ENCODE results near the gene TNFRSF14.

Gene TNFRSF14

DNA sequence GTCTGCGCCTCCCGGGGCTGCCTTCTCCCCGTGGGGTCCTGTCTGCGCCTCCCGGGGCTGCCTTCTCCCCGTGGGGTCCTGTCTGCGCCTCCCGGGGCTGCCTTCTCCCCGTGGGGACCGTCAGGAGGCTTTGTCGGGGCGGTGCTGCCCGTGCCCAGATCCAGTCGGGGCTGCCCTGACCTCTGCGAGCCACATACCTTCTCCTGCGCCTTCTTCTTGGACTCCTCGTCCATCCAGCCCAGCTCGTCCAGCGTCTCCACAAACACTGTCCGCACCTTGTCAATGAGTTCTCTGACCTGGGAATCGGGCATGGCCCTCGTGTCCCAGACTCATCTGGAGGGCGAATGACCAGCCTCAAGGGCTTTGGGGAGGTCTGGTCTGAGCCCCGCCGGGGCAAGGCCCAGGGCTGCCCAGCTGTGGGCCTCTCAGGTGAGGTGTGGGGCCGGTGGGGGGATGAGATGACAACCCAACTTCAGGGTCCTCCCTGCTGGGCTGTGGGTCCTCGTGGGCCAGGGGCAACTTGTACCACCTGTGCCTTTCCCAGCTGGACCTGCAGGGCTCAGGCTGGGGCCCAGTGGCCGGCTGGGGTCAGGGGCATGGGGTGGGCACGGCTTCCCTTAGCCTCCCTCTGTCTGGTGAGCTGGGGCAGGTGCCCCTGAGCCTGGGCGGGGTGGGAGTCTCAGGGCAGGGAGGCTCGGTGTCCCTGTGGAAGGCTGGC, 39.8 kb downstream of the TNFRSF14 start:
- DNase-seq (ENCODE audit: insufficient read length): no peak
- FAIRE-seq: no peak
- no peak for TF ChIP-seq POLR2A (IDR thresholded peaks at IDR 0.05; ENCODE audit: low read depth, low read length)
- TF ChIP-seq POLR2AphosphoS5 (IDR thresholded peaks at IDR 0.05; ENCODE audit: low read depth, low read length): no peak
- no peak for TF ChIP-seq TAF1 (IDR thresholded peaks at IDR 0.05; ENCODE audit: borderline replicate concordance, low read depth, low read length)

- no peak for DNase-seq (ENCODE audit: insufficient read length)
- no peak for TF ChIP-seq TAF1 (IDR thresholded peaks at IDR 0.05; ENCODE audit: borderline replicate concordance, low read depth, low read length)
- FAIRE-seq: no peak
Measured at GRCh38 chr1:2596530-2597333, 40.6 kb downstream of the TNFRSF14 start.

- no peak for DNase-seq (ENCODE audit: insufficient read length)
- no peak for FAIRE-seq
- TF ChIP-seq POLR2A (IDR thresholded peaks at IDR 0.05; ENCODE audit: low read depth, low read length): no peak
- no peak for TF ChIP-seq POLR2AphosphoS5 (IDR thresholded peaks at IDR 0.05; ENCODE audit: low read depth, low read length)
- no peak for TF ChIP-seq TAF1 (IDR thresholded peaks at IDR 0.05; ENCODE audit: borderline replicate concordance, low read depth, low read length)
Measured at GRCh38 chr1:2597441-2598328, 41.5 kb downstream of the TNFRSF14 start.

DNA sequence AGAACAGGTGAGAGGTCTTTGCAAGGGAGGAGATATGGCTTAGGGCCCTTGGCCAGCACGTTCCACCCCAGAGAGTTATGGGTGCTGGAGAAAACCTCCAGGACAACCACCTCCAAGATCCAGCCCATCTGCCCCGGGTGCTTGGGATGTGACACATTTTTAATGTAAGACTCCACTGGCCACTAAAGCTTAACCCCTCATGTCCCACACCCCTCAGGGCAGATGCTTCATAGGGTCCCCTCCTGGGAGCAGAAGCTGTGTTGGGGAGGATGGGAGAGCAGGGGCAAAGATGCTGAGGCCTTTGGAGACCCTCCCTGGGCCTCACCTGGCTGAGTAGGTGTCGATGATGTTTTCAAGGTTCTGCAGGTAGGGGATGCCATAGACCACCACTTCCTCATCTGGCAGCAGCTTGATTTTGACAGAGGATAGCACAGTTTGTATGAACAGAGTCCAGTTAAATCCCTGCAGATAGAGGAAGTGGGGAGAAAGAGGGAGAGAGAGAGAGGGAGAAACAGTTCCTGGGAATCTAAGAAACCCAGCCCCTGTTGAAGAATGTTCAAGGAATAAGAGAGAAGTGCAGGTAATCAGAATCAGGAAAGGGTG, 42.3 kb downstream of the TNFRSF14 start:
- no peak for FAIRE-seq
- TF ChIP-seq POLR2A (IDR thresholded peaks at IDR 0.05; ENCODE audit: low read depth, low read length) (no peak), POLR2AphosphoS5 (IDR thresholded peaks at IDR 0.05; ENCODE audit: low read depth, low read length) (no peak), TAF1 (IDR thresholded peaks at IDR 0.05; ENCODE audit: borderline replicate concordance, low read depth, low read length) (no peak)
- no peak for DNase-seq (ENCODE audit: insufficient read length)

GRCh38 chr1:2601721-2602303, 45.6 kb downstream of the TNFRSF14 start:
- TF ChIP-seq POLR2AphosphoS5 (IDR thresholded peaks at IDR 0.05; ENCODE audit: low read depth, low read length) (no peak), TAF1 (IDR thresholded peaks at IDR 0.05; ENCODE audit: borderline replicate concordance, low read depth, low read length) (no peak), POLR2A (IDR thresholded peaks at IDR 0.05; ENCODE audit: low read depth, low read length) (no peak)
- no peak for DNase-seq (ENCODE audit: insufficient read length)
- no peak for FAIRE-seq

GRCh38 chr1:2602311-2602835, 46.2 kb downstream of the TNFRSF14 start:
- TF ChIP-seq POLR2A (IDR thresholded peaks at IDR 0.05; ENCODE audit: low read depth, low read length): no peak
- no peak for TF ChIP-seq POLR2AphosphoS5 (IDR thresholded peaks at IDR 0.05; ENCODE audit: low read depth, low read length)
- no peak for TF ChIP-seq TAF1 (IDR thresholded peaks at IDR 0.05; ENCODE audit: borderline replicate concordance, low read depth, low read length)
- no peak for FAIRE-seq
- DNase-seq (ENCODE audit: insufficient read length): no peak

GRCh38 chr1:2602866-2603520, 46.8 kb downstream of the TNFRSF14 start:
- DNase-seq (ENCODE audit: insufficient read length) (no peak), FAIRE-seq (no peak)
- TF ChIP-seq POLR2A (IDR thresholded peaks at IDR 0.05; ENCODE audit: low read depth, low read length) (no peak), POLR2AphosphoS5 (IDR thresholded peaks at IDR 0.05; ENCODE audit: low read depth, low read length) (no peak), TAF1 (IDR thresholded peaks at IDR 0.05; ENCODE audit: borderline replicate concordance, low read depth, low read length) (no peak)

GRCh38 chr1:2603521-2604155, 47.5 kb downstream of the TNFRSF14 start:
- no peak for TF ChIP-seq TAF1 (IDR thresholded peaks at IDR 0.05; ENCODE audit: borderline replicate concordance, low read depth, low read length)
- no peak for TF ChIP-seq POLR2AphosphoS5 (IDR thresholded peaks at IDR 0.05; ENCODE audit: low read depth, low read length)
- DNase-seq (ENCODE audit: insufficient read length) (no peak), FAIRE-seq (no peak)

DNA sequence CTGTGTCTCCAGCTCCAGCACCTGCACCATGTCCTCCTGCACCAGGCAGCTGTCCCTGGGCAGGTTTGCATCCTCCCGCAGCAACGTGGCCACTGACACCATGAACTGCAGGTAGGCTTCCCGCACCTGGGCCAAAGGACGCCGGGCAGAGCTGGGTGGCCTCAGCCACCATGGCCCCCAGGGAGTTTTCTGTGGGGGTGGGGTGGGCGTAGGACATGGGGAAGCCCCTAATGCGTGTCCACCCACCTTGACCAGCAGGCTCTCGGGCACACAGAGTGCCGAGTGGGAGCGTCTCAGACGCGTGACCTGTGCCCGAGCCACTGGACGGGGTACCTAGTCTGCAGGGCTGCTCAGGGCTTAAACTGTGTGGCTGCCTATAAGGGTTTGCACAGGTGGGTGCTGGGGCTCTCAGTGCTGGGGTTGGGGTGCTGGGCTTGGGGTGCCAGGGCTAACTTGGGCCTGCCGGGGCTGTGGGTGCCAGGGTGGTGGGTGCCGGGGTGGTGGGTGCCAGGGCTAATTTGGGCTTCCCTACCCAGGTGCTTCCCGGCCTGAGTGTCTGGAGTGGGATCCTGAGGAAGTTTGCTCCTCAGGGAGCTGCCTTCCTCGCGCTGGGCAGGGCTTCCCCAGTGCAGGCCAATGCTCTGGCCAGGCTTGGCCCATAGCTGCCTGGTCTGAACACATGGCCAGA, 48.1 kb downstream of the TNFRSF14 start:
- no peak for DNase-seq (ENCODE audit: insufficient read length)
- FAIRE-seq: no peak

More for the DNA sequence above, 48.1 kb downstream of the TNFRSF14 start:
- no peak for TF ChIP-seq POLR2A (IDR thresholded peaks at IDR 0.05; ENCODE audit: low read depth, low read length)
- no peak for TF ChIP-seq POLR2AphosphoS5 (IDR thresholded peaks at IDR 0.05; ENCODE audit: low read depth, low read length)
- no peak for TF ChIP-seq TAF1 (IDR thresholded peaks at IDR 0.05; ENCODE audit: borderline replicate concordance, low read depth, low read length)
